ENCODE results near the gene ITIH1. TPM values are rescaled to one million over a fixed set of nuclear protein-coding genes. Genes with fewer than 3 reads are reported as not detected.

The ITIH1 gene
- total and polyA plus RNA-seq, 2 of the 4 experiments (the other 2 are of a cell fraction): not detected

DNA sequence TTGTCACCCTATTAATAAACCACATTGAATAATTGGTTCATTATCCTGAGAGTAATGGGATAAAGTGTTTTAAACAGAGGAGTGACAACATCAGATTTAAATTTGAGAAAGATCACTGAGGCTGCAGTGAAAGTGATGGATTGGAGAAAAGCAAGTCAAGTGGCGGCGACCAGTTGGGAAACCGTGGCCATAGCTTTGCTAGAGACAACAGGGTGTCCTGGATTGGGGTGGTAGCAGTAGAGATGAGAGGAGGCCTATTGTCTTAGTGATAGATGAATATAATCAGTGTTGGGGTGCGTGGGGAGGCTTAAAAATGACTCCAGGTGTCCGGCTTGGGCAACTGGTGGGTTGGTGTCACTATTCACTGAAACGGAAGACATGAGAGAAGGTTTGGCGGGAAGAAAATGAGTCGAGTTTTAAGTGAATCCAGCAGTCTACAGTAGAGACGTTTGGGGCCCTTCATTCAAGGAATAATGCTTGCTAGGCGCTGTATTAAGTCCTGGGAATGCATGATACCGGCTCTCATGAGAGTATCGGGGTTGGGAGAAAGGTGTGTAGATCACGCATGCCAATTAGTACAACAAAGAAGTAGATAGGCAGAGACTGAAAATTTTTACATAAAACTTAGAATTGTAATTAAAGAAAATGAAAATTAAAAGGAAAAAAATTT, 7.5 kb upstream of the ITIH1 start (continued):
- TF ChIP-seq, protein P1, sequence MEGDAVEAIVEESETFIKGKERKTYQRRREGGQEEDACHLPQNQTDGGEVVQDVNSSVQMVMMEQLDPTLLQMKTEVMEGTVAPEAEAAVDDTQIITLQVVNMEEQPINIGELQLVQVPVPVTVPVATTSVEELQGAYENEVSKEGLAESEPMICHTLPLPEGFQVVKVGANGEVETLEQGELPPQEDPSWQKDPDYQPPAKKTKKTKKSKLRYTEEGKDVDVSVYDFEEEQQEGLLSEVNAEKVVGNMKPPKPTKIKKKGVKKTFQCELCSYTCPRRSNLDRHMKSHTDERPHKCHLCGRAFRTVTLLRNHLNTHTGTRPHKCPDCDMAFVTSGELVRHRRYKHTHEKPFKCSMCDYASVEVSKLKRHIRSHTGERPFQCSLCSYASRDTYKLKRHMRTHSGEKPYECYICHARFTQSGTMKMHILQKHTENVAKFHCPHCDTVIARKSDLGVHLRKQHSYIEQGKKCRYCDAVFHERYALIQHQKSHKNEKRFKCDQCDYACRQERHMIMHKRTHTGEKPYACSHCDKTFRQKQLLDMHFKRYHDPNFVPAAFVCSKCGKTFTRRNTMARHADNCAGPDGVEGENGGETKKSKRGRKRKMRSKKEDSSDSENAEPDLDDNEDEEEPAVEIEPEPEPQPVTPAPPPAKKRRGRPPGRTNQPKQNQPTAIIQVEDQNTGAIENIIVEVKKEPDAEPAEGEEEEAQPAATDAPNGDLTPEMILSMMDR (conservative IDR thresholded peaks at IDR 0.05; ENCODE audit: low read depth, low read length): no peak

Measured in IMR-90 (cell line).